ENCODE measurements around the gene ZMIZ1.

DNA sequence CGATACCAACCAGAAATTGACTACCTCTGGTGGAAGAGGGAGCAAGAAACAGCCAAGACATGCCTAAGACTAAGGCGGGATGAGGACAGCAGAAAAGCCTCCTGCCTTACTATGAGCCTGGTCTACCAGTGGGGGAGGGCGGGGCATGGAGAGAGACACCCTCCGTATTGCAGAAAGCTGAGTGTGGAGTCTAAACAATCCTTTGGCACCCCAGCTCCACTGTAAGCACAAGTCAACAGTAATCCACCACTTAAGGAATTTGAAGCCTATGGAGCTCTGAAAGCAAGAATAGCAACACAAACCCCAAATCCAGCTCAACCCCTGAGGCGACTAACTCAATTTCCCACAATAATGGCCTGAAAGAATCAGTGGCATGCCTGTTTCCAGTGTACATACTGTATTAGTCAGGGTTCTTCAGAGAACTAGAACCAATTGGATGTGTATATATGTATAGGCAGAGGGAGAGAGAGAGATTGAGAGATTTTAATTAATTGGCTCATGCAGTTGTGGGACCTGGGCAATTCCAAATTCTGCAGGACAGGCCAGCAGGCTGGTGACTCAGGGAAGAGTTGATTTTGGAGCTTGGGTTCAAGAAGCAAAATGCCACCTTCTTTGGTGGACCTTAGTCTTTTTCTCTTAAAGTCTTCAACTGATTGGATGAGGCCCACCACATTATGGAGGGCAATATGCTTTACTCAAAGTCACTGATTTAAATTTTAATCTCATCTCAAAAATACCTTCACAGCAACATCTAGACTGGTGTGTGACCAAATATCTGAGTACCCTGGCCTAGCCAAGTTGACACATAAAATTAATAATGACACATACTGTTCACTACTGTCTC is 292.0 kb downstream of the ZMIZ1 start:
- TF ChIP-seq, protein P1, sequence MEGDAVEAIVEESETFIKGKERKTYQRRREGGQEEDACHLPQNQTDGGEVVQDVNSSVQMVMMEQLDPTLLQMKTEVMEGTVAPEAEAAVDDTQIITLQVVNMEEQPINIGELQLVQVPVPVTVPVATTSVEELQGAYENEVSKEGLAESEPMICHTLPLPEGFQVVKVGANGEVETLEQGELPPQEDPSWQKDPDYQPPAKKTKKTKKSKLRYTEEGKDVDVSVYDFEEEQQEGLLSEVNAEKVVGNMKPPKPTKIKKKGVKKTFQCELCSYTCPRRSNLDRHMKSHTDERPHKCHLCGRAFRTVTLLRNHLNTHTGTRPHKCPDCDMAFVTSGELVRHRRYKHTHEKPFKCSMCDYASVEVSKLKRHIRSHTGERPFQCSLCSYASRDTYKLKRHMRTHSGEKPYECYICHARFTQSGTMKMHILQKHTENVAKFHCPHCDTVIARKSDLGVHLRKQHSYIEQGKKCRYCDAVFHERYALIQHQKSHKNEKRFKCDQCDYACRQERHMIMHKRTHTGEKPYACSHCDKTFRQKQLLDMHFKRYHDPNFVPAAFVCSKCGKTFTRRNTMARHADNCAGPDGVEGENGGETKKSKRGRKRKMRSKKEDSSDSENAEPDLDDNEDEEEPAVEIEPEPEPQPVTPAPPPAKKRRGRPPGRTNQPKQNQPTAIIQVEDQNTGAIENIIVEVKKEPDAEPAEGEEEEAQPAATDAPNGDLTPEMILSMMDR (conservative IDR thresholded peaks at IDR 0.05 in 1 of 2, IDR thresholded peaks at IDR 0.05 in 1 of 2; ENCODE audit: low read depth in 1 of 2, low read length in 2 of 2), result no peak
- no peak for TF ChIP-seq EZH2 (IDR thresholded peaks at IDR 0.05; ENCODE audit: low read length, missing control alignments)

Measured in fibroblast of lung (primary cell).